GM19324 (cell line): ENCODE data around the gene WDPCP.
"Not testable (repeated sequence)": the region's sequence is repeated elsewhere in the genome, so short reads cannot be mapped to it uniquely, and the experiment has no call there.

Source experiments
- ATAC-seq: cut with Tn5 transposase; IDR thresholded peaks from one replicate; pipeline ENCODE4 v1.9.1; 2021; ENCODE audit warnings: mild to moderate bottlenecking, moderate library complexity; ENCODE audit not compliant: unreplicated experiment, low FRiP score

The WDPCP gene

GRCh38 chr2:63378589-63378988 lies 209.7 kb downstream of the WDPCP start:
- ATAC-seq = no peak

GRCh38 chr2:63374341-63374740 lies 213.9 kb downstream of the WDPCP start:
- no peak for ATAC-seq

DNA sequence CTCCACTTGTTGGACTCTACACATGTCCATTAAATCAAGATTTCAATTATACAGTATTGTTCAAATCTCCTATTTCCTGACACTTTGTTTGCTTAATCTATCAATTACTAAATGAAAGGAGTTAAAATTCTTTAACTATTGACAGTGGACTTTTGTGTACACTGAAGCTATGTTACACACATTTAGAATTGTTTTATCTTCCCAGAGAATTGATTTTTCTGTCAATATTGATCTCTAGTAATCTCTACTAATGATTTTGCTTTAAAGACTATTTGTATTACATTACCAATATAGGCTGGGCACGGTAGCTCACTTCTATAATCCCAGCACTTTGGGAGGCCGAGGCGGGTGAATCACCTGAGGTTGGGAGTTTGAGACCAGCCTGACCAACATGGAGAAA lies 215.7 kb downstream of the WDPCP start:
- no peak for ATAC-seq

DNA sequence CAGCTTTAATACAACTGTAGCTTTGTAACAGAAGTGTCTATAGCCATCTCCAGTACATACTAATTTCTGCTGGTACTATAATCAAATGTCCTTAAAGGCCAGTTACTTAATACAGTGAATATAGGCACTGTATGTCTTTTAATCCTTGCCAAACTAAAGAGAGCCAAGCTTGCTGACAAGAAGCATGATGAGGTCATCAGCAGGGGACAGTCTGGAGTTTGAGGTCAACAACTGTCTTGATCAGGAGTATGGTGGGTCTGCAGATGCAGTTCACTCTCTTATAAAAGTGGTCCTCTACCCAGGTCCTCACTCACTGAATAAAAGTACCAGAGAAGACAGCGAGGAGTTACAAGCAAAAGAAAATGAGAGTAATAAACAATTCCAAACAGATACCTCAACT lies 219.1 kb downstream of the WDPCP start:
- ATAC-seq = no peak

GRCh38 chr2:63364866-63365265 lies 223.4 kb downstream of the WDPCP start:
- no peak for ATAC-seq

DNA sequence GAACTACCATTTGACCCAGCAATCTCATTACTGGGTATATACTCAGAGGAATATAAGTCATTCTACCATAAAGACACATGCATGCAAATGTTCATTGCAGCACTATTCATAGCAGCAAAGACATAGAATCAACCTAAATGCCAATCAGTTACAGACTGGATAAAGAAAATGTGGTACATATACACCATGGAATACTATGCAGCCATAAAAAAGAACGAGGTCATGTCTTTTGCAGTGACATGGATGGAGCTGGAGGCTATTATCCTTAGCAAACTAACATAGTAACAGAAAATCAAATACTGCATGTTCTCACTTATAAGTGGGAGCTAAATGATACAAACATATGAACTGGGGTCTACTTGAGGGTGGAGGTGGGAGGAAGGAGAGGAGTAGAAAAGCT lies 230.6 kb downstream of the WDPCP start:
- ATAC-seq = not testable (repeated sequence)

DNA sequence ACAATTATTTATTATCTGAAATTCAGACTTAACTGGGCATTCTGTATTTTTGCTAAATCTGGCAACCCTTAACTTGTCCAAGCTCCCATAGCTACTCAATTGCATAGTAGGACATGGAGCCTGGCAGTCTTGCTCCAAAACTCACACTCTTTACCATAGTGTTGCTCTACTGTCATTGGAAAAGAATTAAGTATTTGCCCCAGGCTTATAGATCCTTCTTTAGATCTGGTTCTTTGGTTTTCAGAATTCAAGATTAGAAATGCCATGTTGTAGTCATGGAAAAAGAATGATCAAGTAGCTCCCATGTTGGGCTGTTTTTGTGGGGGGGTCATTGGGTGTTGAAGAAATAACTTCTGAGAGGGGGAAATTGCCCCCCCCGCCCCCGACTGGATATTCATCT lies 240.9 kb downstream of the WDPCP start:
- no peak for ATAC-seq

GRCh38 chr2:63346411-63346810 lies 241.9 kb downstream of the WDPCP start:
- ATAC-seq = no peak

GRCh38 chr2:63345285-63345633 lies 243.0 kb downstream of the WDPCP start:
- no peak for ATAC-seq

DNA sequence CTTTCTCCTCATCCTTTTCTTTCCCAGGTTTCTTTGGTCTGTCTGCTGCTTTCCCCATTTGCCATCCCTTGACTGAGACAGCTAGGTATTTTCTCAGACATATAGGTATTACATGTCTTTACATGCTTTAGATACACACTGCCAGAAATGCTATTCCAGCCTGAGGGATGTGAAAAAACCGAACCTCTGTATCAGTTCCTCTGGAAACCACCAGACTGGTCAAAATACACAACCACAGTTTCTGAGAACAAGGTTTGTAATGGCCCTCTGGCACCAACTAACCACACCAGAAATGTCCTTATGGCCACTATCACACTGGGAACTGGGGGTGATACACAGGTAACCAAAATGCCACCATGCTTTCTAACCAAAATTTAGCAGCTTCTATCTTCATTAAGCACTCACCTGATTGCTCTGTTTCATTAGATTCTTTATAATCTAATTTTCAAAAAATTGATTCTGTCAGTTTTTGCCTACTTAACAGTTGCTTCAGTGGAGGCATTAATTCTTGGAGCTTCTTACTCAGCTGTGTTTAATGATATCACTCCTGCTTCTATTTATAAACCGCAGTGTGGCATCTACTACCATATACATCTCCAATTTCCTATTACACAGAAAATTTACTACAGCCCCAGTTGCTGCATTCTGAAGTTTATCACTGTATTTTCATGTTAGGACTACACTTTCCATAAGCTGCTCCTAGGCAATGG lies 243.5 kb downstream of the WDPCP start:
- ATAC-seq = no peak

GRCh38 chr2:63343397-63344109 lies 244.7 kb downstream of the WDPCP start:
- ATAC-seq = no peak

DNA sequence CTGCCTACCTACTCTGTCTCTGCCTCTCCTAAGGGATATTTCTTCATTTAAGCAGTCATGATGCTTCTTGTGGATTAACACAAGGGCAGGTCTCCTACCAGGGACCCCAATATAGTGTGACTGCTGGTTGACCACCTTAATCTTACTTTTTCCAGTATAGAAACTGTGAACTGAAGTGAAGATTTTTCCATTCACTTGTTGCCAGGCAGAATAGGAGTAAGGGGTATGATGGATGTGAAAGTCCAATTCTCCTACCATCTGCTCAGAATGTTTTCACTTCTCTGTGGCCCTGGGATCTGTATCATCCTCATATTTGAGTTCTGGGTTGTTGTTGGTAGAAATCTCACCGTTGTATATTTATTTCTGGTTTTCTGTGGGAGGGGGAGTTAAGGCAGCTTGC lies 247.8 kb downstream of the WDPCP start:
- ATAC-seq = no peak

DNA sequence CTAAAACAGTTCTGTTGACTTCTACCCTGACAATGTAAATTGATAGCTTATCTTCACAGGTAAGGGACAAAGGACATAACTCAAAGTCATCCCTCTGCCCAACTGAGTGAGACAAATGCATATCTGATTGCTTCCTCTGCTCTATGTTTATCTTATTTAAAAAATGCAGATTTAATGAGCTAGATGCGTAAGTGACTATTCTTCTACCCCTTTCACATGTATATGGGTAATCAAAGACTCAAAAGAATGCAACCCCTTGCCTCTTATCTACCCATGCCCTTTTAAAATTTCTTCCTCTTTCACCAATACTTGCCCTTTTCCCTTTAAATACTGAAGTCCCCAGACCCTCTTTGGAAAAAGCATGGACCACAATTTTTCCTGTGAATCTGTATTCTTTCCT lies 253.4 kb downstream of the WDPCP start:
- ATAC-seq = no peak

DNA sequence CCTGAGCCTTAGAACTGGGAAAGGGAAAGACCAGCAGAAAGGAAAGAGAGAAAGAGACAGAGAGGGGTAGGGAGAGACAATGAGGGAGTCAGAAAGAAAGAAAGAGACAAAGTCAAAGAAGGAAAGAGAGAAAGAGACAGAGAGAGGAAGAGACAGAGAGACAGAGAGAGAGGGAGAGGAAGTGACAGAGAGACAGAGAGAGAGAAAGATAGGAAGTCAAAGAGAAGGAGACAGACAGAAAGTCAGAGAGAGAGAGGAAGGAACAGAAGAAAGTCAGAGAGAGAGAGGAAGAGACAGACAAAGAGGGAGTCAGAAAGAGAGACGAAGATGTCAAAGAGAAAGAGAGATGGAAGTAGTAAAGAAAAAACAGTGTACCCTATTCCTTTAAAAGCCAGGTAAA lies 261.8 kb downstream of the WDPCP start:
- no peak for ATAC-seq

GRCh38 chr2:63323662-63324061 lies 264.6 kb downstream of the WDPCP start:
- ATAC-seq = not testable (repeated sequence)

DNA sequence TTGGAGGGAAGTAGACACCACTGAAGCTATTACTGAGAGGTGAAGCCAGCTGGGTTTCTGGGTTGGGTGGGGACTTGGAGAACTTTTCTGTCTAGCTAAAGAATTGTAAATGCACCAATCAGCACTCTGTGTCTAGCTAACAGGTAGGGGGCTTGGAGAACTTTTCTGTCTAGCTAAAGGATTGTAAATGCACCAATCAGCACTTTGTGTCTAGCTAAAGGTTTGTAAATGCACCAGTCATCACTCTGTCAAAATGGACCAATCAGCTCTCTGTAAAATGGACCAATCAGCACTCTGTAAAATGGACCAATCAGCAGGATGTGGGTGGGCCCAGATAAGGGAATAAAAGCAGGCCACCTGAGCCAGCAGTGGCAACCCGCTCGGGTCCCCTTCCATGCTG lies 266.3 kb downstream of the WDPCP start:
- not testable (repeated sequence) for ATAC-seq

DNA sequence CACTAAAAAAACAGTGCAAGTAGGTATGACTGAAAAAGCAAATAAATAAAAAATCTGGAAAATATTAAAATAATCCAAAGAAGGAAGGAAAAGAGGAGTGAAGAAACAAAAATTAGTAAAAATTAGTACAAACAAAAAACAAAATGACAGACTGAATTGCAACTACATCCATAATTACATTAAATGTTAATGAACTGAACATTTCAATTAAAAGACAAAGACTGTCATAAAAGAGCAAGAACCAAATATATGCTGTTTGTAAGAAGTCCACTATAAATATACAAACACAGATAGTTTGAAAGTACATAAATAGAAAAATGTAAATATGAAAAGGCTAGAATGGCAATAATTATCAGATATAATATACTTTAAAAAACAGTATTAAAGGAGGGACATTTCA lies 267.6 kb downstream of the WDPCP start:
- ATAC-seq = no peak

DNA sequence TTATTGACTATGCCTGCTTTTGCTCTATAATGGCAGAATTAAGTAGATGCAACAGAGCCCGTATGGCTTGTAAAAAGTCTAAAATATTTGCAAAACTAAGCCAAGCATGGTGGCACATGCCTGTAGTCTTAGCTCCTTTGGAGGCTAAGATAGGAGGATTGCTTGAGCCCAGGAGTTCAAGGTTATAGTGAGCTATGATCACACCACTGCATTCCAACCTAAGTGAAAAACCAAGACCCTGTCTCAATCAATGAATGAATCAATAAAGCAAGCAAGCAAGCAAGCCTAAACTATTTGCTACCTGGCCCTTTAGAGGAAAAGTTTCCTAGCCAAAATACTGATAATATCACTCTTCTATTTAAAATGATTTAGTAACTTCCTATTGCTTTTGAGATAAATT lies 277.7 kb downstream of the WDPCP start:
- ATAC-seq = no peak

DNA sequence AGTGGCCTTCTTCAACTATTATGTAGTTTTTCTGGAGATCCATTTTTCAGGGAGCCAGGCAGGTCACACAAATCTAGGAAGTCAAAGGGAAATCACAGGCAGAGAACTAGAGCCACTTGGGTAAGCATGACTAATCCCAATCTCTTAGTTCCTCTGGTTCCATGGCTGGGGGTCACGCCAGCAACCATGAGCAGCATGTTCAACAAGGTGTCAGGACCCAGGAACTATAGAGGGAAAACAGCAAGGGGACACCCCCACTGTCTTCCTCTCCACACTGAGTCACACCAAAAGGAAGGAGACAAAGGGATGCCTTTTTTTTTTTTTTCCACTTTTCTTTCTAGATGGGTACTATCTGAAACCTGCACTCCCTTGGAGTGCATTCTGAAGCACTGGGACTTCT lies 286.8 kb downstream of the WDPCP start:
- ATAC-seq = no peak

DNA sequence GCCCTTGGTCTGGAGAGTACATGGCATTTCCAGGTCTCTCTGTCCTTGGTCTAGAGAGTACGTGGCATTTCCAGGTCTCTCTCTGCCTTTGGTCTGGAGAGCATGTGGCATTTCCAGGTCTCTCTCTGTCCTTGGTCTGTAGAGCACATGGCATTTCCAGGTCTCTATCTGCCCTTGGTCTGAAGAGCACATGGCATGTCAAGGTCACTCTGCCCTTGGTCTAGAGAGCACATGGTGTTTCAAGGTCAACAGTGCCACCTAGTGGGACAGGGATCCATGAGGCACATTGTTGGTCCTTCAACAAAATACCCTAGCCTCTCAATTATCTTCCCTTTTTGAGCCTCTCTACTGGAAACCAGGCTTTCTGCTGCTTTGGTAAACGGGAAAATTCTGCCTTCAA lies 287.4 kb downstream of the WDPCP start:
- no peak for ATAC-seq

DNA sequence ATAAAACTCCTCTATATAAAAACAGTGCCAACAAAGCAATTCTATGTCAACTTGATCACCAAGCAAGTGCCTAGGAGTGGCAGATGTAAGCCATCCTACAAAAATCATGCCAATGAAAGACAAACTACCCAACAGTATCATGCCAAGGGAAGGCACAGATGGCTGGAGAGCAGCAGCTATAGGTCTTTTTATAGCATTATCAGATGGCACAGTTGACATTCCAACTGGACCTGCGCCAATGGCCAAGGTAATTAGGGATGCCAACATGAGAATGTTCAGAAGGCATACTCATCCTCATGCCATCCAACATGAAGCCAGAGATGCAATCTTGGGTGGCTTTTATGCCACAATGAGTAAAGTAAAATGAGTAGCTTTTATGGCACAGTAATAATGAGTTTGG lies 300.3 kb downstream of the WDPCP start:
- no peak for ATAC-seq

DNA sequence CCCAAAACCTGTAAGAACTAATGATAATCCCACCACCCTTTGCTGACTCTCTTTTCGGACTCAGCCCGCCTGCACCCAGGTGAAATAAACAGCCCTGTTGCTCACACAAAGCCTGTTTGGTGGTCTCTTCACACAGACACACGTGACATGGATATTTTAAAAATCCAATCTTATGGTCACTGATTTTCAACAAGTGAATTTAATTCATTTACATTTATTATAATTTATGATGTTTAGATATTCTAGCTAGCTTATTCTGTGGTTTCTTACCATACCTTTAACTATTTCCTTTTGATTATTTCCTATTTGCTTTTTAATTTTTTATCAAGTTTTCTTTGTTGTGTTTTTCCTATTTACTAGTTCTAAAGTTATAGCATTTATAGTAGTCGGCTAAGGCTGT lies 301.8 kb downstream of the WDPCP start:
- not testable (repeated sequence) for ATAC-seq
